A549 (cell line): ENCODE measurements around the gene UBAP2. TPM values are rescaled to one million over a fixed set of nuclear protein-coding genes. Genes with fewer than 3 reads are reported as not detected.

Experiments used
- ATAC-seq, 2 experiments: fragments of 200-7000 bp in 1 of 2; fragments of >200 bp in 1 of 2; cut with Nextera tagmentation in 1 of 2; cut with Tn5 transposase in 1 of 2; 3 replicates each; pipeline versions ENCODE4 v1.8.0 to v1.9.1; 2018 to 2020; ENCODE audit warnings: mild to moderate bottlenecking in 1 of 2, moderate library complexity in 1 of 2
- CTCF ChIA-PET: fragments of 300-600 bp; sonication (Branson Sonifier 250); formaldehyde crosslinking; extraction: SDS; loops from one replicate; lab custom pipeline; 2021; ENCODE audit warnings: antibody characterized with exemption, inconsistent platforms; lab: Yijun Ruan, JAX
- POLR2A ChIA-PET: fragments of 350-600 bp; formaldehyde crosslinking; extraction: SDS; loops from one replicate; lab custom pipeline; 2021; ENCODE audit warnings: antibody characterized with exemption, inconsistent platforms; lab: Yijun Ruan, JAX
- DNase-seq, 2 experiments: peaks; one replicate each; pipeline versions ENCODE4 v3.0.0 to v3.0.0-alpha.2; 2011 to 2016; ENCODE audit warnings: low read depth in 1 of 2, low spot score in 1 of 2
- FAIRE-seq: peaks from 2 replicates; lab custom pipeline; 2011; peaks lifted over from hg19 to GRCh38; lab: Jason Lieb, UNC
- H3K27ac ChIP-seq, 2 experiments: fragments of >200 bp; sonication (Bioruptor Twin); formaldehyde crosslinking; 3 replicates each; pipeline ENCODE4 v1.5.1; 2016 to 2017
- H3K4me1 ChIP-seq: fragments of >200 bp; sonication (Bioruptor Twin); formaldehyde crosslinking; 3 replicates; pipeline ENCODE4 v1.6.1; 2016
- H3K4me2 ChIP-seq: fragments of >200 bp; sonication (Bioruptor Twin); formaldehyde crosslinking; 3 replicates; pipeline ENCODE4 v1.6.1; 2016
- H3K4me3 ChIP-seq: fragments of >200 bp; sonication (Bioruptor Twin); formaldehyde crosslinking; 3 replicates; pipeline ENCODE4 v1.5.1; 2016
- H3K9me3 ChIP-seq: fragments of >200 bp; sonication (Bioruptor Twin); formaldehyde crosslinking; 3 replicates; pipeline ENCODE4 v1.6.1; 2016
- ATOH8 ChIP-seq: fragments of 250-450 bp; sonication (Bioruptor Pico); IDR thresholded peaks from 2 replicates; pipeline ENCODE4 v1.5.0; 2020; ENCODE audit warnings: low read depth, mild to moderate bottlenecking, moderate library complexity
- CBX2 ChIP-seq: fragments of 200-600 bp; sonication (generic); IDR thresholded peaks from 2 replicates; pipeline ENCODE4 v1.6.1; 2016; ENCODE audit warnings: low read depth, mild to moderate bottlenecking, borderline replicate concordance
- CEBPB ChIP-seq, 2 experiments: fragments of >200 bp in 1 of 2; sonication (Bioruptor Twin) in 1 of 2; formaldehyde crosslinking in 1 of 2; IDR thresholded peaks; 2 replicates each; pipeline ENCODE4 v1.6.1; 2012 to 2016
- CHD4 ChIP-seq: fragments of 200-600 bp; sonication (generic); IDR thresholded peaks from 2 replicates; pipeline ENCODE4 v1.6.1; 2016; ENCODE audit warnings: antibody characterized with exemption, mild to moderate bottlenecking, borderline replicate concordance
- CTCF ChIP-seq: fragments of >200 bp; sonication (Bioruptor Twin); formaldehyde crosslinking; IDR thresholded peaks from 3 replicates; pipeline ENCODE4 v1.5.1; 2016
- FOSB ChIP-seq: fragments of 250-450 bp; sonication (Bioruptor Pico); IDR thresholded peaks from 2 replicates; pipeline ENCODE4 v1.5.0; 2020; ENCODE audit warnings: mild to moderate bottlenecking, moderate library complexity
- FOSL2 ChIP-seq, 2 experiments: fragments of 450-650 bp in 1 of 2; fragments of >200 bp in 1 of 2; sonication (Bioruptor Twin) in 1 of 2; formaldehyde crosslinking; IDR thresholded peaks; 2 replicates each; pipeline versions ENCODE4 v1.5.0 to v1.6.1; 2016 to 2020; ENCODE audit warnings: mild to moderate bottlenecking in 1 of 2, moderate library complexity in 1 of 2
- HEYL ChIP-seq: fragments of 250-450 bp; sonication (Bioruptor Pico); IDR thresholded peaks from 2 replicates; pipeline ENCODE4 v1.8.0; 2021; ENCODE audit warnings: mild to moderate bottlenecking, moderate library complexity
- HOXA7 ChIP-seq: fragments of 250-450 bp; sonication (Bioruptor Pico); IDR thresholded peaks from 2 replicates; pipeline ENCODE4 v1.5.0; 2020; ENCODE audit warnings: mild to moderate bottlenecking, moderate library complexity
- KDM1A ChIP-seq: fragments of 200-600 bp; sonication (generic); IDR thresholded peaks from 2 replicates; pipeline ENCODE4 v1.6.1; 2016; ENCODE audit warnings: low read depth, mild to moderate bottlenecking
- MAFK ChIP-seq: fragments of 450-650 bp; IDR thresholded peaks from 2 replicates; pipeline ENCODE4 v1.6.1; 2014; ENCODE audit not compliant: partially characterized antibody
- POLR2AphosphoS2 ChIP-seq: conservative IDR thresholded peaks from 2 replicates; pipeline ENCODE4 v1.6.1; 2012; ENCODE audit warnings: low read length, improper control_type of control experiment, inconsistent platforms
- RAD21 ChIP-seq, 2 experiments: fragments of >200 bp in 1 of 2; sonication (Bioruptor Twin) in 1 of 2; formaldehyde crosslinking in 1 of 2; IDR thresholded peaks in 1 of 2; conservative IDR thresholded peaks in 1 of 2; 2 replicates in 1 of 2; 3 replicates in 1 of 2; pipeline ENCODE4 v1.6.1; 2012 to 2018; ENCODE audit warnings: inconsistent platforms in 1 of 2
- RCOR1 ChIP-seq: fragments of 150-350 bp; IDR thresholded peaks from 2 replicates; pipeline ENCODE4 v1.6.1; 2014; ENCODE audit warnings: antibody characterized with exemption, low read length, low read depth
- TFCP2L1 ChIP-seq: fragments of 250-450 bp; sonication (Bioruptor Pico); IDR thresholded peaks from 2 replicates; pipeline ENCODE4 v1.5.0; 2021; ENCODE audit warnings: mild to moderate bottlenecking
- ZFP36 ChIP-seq: fragments of 450-650 bp; IDR thresholded peaks from 2 replicates; pipeline ENCODE4 v1.6.1; 2014; ENCODE audit warnings: borderline replicate concordance; ENCODE audit not compliant: partially characterized antibody
- ZSCAN20 ChIP-seq: fragments of 250-450 bp; sonication (Bioruptor Pico); IDR thresholded peaks from 2 replicates; pipeline ENCODE4 v1.8.0; 2022; ENCODE audit warnings: mild to moderate bottlenecking, moderate library complexity
- WGBS: methylation state at CpG from one replicate; pipeline ENCODE4 v1.1.6; 2017; ENCODE audit errors: missing lambda C conversion rate; 5-methylcytosine and 5-hydroxymethylcytosine counted together
- polyA plus RNA-seq, 4 experiments: library from polyadenylated mRNA; depleted of rRNA in 3 of 4; stranded (reverse); fragments of >200 nt; fragmentation: RNase III in 1 of 4; extraction: RNeasy Plus Mini Kit Qiagen cat#74134 plus additional on column Dnase treatment in 1 of 4; gene quantifications; 2 replicates in 3 of 4; 3 replicates in 1 of 4; pipeline ENCODE4 v1.2.3, GENCODE V29; 2011 to 2017

Gene UBAP2
- polyA plus RNA-seq, 2 of the 4 experiments (the other 2 are of a cell fraction) = 25.0 to 29.5 TPM

GRCh38 chr9:33988219-33988890, 60.3 kb downstream of the UBAP2 start:
- Histone ChIP-seq H3K4me1 (peaks cover 9% of the 10 kb centered on the region; the same call in 2 of the 3 replicates), H3K9me3 (no peaks in the 10 kb centered on the region), H3K27ac (no peak overlapping the region), H3K4me2 (no peak overlapping the region), H3K4me3 (no peak overlapping the region)
- DNase-seq = no peak
- ATAC-seq = no peak
- FAIRE-seq = no peak
- POLR2A ChIA-PET = no interaction called here
- 79% methylated on average over 5 of the region's 5 CpGs for WGBS
- CTCF ChIA-PET = interaction anchor here (1.3 to 2.9 kb wide), 3 partner anchors 15 to 174 kb away, joined by 3 to 7 read pairs (median 6); no protein-coding TSS in a partner anchor
- TF ChIP-seq ATOH8 (CRISPR knock-in tag) (no peak), MAFK (peak; percentile 90), FOSL2 (IDR thresholded peaks at IDR 0.05) (no peak), FOSL2 (CRISPR knock-in tag; IDR thresholded peaks at IDR 0.05) (peak; percentile 10; the same call in 1 of the 2 replicates)

GRCh38 chr9:33976414-33976813, 72.3 kb downstream of the UBAP2 start:
- ChIA-PET CTCF (no interaction called here), POLR2A (no interaction called here)
- ATAC-seq = no peak

GRCh38 chr9:33972698-33973097, 76.0 kb downstream of the UBAP2 start:
- Histone ChIP-seq H3K4me3 (no peak overlapping the region), H3K4me1 (no peaks in the 10 kb centered on the region), H3K9me3 (no peaks in the 10 kb centered on the region), H3K4me2 (no peak overlapping the region)
- ChIA-PET POLR2A (no interaction called here), CTCF (interaction anchor here (0.6 to 2.2 kb wide), 6 partner anchors 19 to 280 kb away, joined by 3 to 5 read pairs (median 4); no protein-coding TSS in a partner anchor)
- no peak for FAIRE-seq
- TF ChIP-seq HEYL (no peak), RCOR1 (no peak), POLR2AphosphoS2 (no peak), HOXA7 (no peak)
- TF ChIP-seq, all 56 proteins: peak for 0
- WGBS = 85% methylated on average over 2 of the region's 2 CpGs
- ATAC-seq (no peak), DNase-seq (no peak)
- H3K27ac ChIP-seq = no peak overlapping the region

More at GRCh38 chr9:33976414-33976813, 72.3 kb downstream of the UBAP2 start:
- FAIRE-seq = no peak
- no peak overlapping the region for H3K4me3 ChIP-seq
- H3K9me3 ChIP-seq = no peaks in the 10 kb centered on the region
- 95% methylated on average over 3 of the region's 3 CpGs for WGBS
- H3K4me1 ChIP-seq = no peaks in the 10 kb centered on the region
- no peak for TF ChIP-seq CBX2
- TF ChIP-seq TFCP2L1 (CRISPR knock-in tag) = no peak
- TF ChIP-seq CHD4 = no peak
- peak; percentile 26 to 52; a peak in 1 of 4 replicates for TF ChIP-seq CEBPB (IDR thresholded peaks at IDR 0.05)
- TF ChIP-seq RAD21 (conservative IDR thresholded peaks at IDR 0.05 in 1 of 2, IDR thresholded peaks at IDR 0.05 in 1 of 2) = no peak
- no peak overlapping the region for H3K4me2 ChIP-seq
- no peak overlapping the region for H3K27ac ChIP-seq
- DNase-seq = no peak

- DNase-seq = no peak
- CTCF ChIA-PET = interaction anchor here (1.3 to 2.0 kb wide), 2 partner anchors 18 to 39 kb away, joined by 4 to 6 read pairs; no protein-coding TSS in a partner anchor
- FAIRE-seq = no peak
- 93% methylated on average over 2 of the region's 2 CpGs for WGBS
- H3K4me1 ChIP-seq = no peaks in the 10 kb centered on the region
- POLR2A ChIA-PET = no interaction called here
- no peak overlapping the region for H3K27ac ChIP-seq
- ATAC-seq = no peak; a peak in 1 of 6 replicates
- no peaks in the 10 kb centered on the region for H3K9me3 ChIP-seq
- H3K4me2 ChIP-seq = no peak overlapping the region
- no peak for TF ChIP-seq KDM1A
- TF ChIP-seq ZFP36 = no peak
- TF ChIP-seq FOSB (CRISPR knock-in tag) = no peak
- TF ChIP-seq CTCF = no peak
- no peak for TF ChIP-seq ZSCAN20 (CRISPR knock-in tag)
- TF ChIP-seq, all 56 proteins: peak for 0
- no peak overlapping the region for H3K4me3 ChIP-seq
These were observed 84.5 kb downstream of the UBAP2 start for GRCh38 chr9:33964086-33964768.
